A549 (cell line): ENCODE measurements around the gene MSANTD1.

Experiments used
- CTCF ChIP-seq: fragments of >200 bp; sonication (Bioruptor Twin); formaldehyde crosslinking; IDR thresholded peaks from 3 replicates; pipeline ENCODE4 v1.5.1; 2016
- ZNF302 ChIP-seq: fragments of 250-450 bp; sonication (Bioruptor Pico); IDR thresholded peaks from 2 replicates; pipeline ENCODE4 v1.9.0; 2021; ENCODE audit warnings: inconsistent platforms, mild to moderate bottlenecking, moderate library complexity

- TF ChIP-seq ZNF302 (CRISPR knock-in tag) (no peak), CTCF (no peak)
Observed at GRCh38 chr4:3302173-3302785, 53.3 kb downstream of the MSANTD1 start.
